Hematopoietic multipotent progenitor cell treated with erythropoietin and hydrocortisone succinate and interleukin-3 and kit ligand, for 6 days (in vitro differentiated cells): ENCODE measurements around the gene FANCE.

Experiments used
- DNase-seq: peaks from one replicate; pipeline ENCODE4 v3.0.0-alpha.2; 2015

Gene FANCE

GRCh38 chr6:35486005-35486925 is 34.1 kb downstream of the FANCE start:
- DNase-seq, result no peak

GRCh38 chr6:35487658-35488516 is 35.7 kb downstream of the FANCE start:
- peak; percentile 75 for DNase-seq

GRCh38 chr6:35488517-35488862 is 36.4 kb downstream of the FANCE start:
- no peak for DNase-seq

DNA sequence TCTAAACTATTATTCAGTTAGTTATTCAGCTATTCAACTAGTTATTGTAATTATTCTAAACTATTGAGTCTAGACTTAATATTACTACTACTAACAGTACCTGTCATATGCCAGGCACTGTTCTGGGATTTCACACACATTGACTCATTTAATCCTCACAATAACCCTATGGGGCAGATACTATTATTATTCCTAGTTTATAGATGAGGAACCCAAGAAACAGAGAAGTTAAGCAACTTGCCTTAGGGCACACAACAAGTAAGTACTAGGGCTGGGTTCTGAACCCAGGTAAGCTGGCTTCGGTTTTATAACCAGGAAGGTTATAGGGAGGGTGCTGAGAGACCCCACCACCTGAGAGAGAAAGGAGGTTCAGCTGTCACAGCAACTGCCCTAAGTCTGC is 36.9 kb downstream of the FANCE start:
- no peak for DNase-seq

GRCh38 chr6:35489995-35490791 is 38.1 kb downstream of the FANCE start:
- DNase-seq, result peak; percentile 29

- no peak for DNase-seq
These were observed 38.9 kb downstream of the FANCE start for GRCh38 chr6:35490821-35491557.

DNA sequence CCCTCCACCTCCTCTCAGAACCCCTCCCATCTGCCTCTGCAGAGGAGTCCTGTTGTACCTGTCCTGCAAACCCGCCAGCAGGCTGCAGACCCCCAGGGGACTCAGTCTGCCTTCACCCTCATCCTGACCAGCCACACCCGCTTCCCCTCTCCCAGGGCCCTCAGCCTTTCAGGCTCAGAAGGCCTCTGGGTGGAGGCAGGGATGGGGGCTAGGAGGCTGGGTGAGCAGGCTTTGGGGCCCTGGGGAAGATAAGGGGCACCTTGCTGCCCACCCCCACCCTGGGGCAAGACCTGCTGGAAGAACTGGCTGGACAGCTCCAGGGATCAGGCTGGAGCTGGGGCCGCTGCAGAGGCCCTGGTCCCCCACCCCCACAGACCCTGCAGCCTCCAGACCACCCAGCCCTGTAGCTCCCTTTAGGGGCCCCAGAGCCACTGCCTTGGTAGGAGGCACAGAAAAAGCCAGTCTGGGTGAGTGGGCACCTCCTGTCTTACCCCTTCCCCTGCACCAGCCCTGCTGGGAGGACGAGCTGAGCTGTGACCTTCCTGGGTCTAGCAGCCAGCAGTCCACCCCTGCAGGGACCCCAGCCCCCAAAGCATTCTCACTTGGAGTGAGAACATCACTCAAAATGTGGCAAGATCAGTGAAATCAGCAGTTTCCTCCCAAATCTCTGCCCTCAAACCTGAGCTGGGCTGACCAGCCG is 39.6 kb downstream of the FANCE start:
- DNase-seq, result no peak

- no peak for DNase-seq
These were observed 40.3 kb downstream of the FANCE start for GRCh38 chr6:35492258-35492973.

- DNase-seq, result no peak
These were observed 40.8 kb downstream of the FANCE start for GRCh38 chr6:35492974-35493284.

- no peak for DNase-seq
These were observed 41.3 kb downstream of the FANCE start for GRCh38 chr6:35493307-35493983.

DNA sequence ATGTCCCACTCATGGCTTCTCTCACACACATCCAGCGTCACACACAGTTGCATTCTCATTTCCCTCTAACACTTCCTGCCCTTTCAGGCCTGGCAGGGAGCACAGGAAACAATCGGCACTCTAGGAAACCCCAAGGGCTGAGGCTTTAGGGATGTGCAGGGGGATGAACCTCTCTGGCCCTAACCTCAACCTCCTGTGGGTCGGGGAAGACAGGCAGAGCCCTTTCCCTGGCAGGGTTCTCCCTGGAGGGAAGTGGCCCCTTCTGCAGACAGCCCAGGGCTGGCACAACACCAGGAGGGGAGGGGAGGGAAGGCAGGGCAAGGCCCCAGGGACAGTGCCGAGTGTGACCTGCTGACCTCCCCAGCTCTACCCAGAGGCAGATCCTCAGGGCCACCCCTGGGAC is 42.0 kb downstream of the FANCE start:
- no peak for DNase-seq

DNA sequence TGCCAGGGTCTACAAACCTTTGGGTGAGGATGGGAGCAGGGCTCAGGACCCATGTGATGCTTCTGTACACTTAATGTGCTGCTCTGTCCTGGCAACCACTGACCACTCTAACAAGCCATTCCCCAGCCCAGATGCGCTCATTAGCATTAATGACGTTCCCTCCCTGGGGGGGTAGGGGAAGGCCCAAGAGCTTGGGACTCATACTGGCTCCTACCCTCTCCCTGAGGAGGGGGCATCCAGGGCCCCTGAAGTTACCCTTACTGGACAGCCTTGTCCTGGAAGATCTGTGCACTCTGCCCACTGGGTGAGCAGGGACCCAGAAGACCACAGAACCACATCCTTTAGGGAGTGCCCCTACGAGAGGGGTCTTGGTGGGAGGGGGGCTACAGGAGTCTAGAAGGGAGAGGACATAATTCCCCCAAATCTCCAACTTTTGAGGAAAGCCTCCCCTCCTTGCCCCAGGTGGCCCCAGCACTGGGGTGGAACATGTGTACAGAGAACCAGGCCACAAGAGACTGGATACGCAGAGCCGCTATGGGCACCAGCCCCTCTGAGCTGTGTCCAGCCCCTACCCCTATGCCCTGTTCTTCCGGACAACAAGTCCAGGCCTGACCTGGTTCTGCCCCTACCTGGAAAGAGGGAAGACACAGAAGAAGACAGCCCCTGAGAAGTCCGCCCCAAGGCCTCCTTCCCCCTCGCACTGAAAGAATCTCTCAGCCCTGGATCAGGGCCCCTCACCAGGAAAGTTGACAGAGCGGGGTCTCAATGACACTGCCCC is 43.3 kb downstream of the FANCE start:
- no peak for DNase-seq

GRCh38 chr6:35496036-35496840 is 44.1 kb downstream of the FANCE start:
- DNase-seq, result no peak

- DNase-seq, result peak; percentile 58
These were observed 44.9 kb downstream of the FANCE start, which contains the start of gene TEAD3 for GRCh38 chr6:35496841-35497570. TSS of gene TEAD3 (minus strand) at chr6:35497079.

- DNase-seq, result peak; percentile 54
These were observed 45.7 kb downstream of the FANCE start for GRCh38 chr6:35497571-35498421.

- peak; percentile 69 for DNase-seq
These were observed 46.4 kb downstream of the FANCE start for GRCh38 chr6:35498422-35499067.

GRCh38 chr6:35499372-35499771 is 47.2 kb downstream of the FANCE start:
- no peak for DNase-seq
